Right lobe of liver (tissue), 4 donors: Measurements from ENCODE around the gene CPA2.

Source experiments
- CTCF ChIP-seq, 4 donors: fragments of 200-600 bp in 3 of 4; fragments of 450-650 bp in 1 of 4; IDR thresholded peaks; one replicate each; pipeline versions ENCODE4 v1.5.1 to v1.8.0; 2016 to 2022; ENCODE audit warnings: antibody characterized with exemption in 4 of 4, mild to moderate bottlenecking in 2 of 4
- POLR2A ChIP-seq: fragments of 450-650 bp; IDR thresholded peaks from one replicate; pipeline ENCODE4 v1.6.1; 2017; ENCODE audit warnings: antibody characterized with exemption, mild to moderate bottlenecking
- donor health status: DM: no; HTN: no; CAD: no.
- donor health status: DM: no; HTN: no; CAD: no.
- donor health status: DM: no; HTN: yes; CAD: no.

GRCh38 chr7:130338233-130338632, 71.6 kb downstream of the CPA2 start:
- TF ChIP-seq CTCF (IDR thresholded peaks at IDR 0.05) (no peak), POLR2A (no peak)
